GM10248 (cell line): Measurements from ENCODE around the gene SEZ6L.

Source experiments
- CTCF ChIA-PET: fragments of 300-600 bp; sonication (Branson Sonifier 250); formaldehyde crosslinking; extraction: SDS; loops from one replicate; lab custom pipeline; 2021; ENCODE audit warnings: antibody characterized with exemption; lab: Yijun Ruan, JAX
- POLR2A ChIA-PET: fragments of 350-650 bp; sonication (Branson Sonifier 250); formaldehyde crosslinking; extraction: SDS; loops from one replicate; lab custom pipeline; 2020; ENCODE audit warnings: antibody characterized with exemption; lab: Yijun Ruan, JAX
- DNase-seq: peaks from one replicate; pipeline ENCODE4 v3.0.0; 2012; ENCODE audit errors: extremely low spot score
- TF ChIP-seq, protein P1 (sequence below): IDR thresholded peaks from 2 replicates; pipeline ENCODE4 v1.5.1; 2012; ENCODE audit warnings: mild to moderate bottlenecking, low read depth; ENCODE audit errors: extremely low read depth, missing control alignments, control extremely low read depth

SEZ6L gene

DNA sequence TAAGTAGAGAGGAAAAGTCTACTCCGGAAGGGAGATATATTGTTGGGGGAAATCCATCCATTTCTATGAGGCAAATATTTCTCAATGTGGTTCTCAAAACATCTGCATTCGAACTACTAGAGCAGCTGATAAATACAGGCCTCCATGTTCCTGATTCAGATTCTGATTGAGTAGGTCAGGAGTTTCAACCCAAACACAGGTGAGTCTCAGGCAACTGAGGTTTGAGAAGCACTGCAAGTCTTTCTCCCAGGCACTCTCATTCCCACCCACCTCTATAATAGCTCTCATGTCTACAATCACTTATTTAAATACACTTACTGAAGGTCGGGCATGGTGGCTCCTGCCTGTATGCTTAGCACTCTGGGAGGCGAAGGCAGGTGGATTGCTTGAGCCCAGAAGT lies 245.1 kb downstream of the SEZ6L start:
- POLR2A ChIA-PET = no interaction called here
- DNase-seq = no peak
- TF ChIP-seq, protein P1, sequence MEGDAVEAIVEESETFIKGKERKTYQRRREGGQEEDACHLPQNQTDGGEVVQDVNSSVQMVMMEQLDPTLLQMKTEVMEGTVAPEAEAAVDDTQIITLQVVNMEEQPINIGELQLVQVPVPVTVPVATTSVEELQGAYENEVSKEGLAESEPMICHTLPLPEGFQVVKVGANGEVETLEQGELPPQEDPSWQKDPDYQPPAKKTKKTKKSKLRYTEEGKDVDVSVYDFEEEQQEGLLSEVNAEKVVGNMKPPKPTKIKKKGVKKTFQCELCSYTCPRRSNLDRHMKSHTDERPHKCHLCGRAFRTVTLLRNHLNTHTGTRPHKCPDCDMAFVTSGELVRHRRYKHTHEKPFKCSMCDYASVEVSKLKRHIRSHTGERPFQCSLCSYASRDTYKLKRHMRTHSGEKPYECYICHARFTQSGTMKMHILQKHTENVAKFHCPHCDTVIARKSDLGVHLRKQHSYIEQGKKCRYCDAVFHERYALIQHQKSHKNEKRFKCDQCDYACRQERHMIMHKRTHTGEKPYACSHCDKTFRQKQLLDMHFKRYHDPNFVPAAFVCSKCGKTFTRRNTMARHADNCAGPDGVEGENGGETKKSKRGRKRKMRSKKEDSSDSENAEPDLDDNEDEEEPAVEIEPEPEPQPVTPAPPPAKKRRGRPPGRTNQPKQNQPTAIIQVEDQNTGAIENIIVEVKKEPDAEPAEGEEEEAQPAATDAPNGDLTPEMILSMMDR = no peak
- CTCF ChIA-PET = interaction anchor here (1.2 kb wide), 1 partner anchor 9 kb away, joined by 3 read pairs; no protein-coding TSS in a partner anchor

DNA sequence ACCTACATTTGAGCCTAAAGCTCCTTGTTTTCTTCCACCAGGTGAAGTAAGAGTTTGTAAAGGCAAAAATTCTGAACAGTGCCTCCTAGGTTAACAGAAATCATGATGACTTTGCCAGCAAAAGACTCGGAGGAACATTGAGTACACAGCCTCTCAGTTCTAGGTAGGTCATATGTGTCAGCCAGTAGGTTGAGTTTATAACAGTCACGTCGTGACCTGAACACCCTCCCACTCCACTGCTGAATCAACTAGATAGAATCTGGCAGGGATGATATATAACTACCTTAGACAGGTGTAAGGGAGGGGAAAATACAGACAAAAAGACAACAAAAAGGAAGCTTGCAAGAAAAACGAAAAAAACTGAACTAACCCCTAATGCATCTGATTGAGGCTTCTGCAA lies 247.0 kb downstream of the SEZ6L start:
- CTCF ChIA-PET = interaction anchor here (1.0 to 1.2 kb wide), 2 partner anchors 11 to 19 kb away, joined by 3 to 4 read pairs; no protein-coding TSS in a partner anchor
- POLR2A ChIA-PET = no interaction called here
- TF ChIP-seq, protein P1 = no peak
- no peak for DNase-seq

DNA sequence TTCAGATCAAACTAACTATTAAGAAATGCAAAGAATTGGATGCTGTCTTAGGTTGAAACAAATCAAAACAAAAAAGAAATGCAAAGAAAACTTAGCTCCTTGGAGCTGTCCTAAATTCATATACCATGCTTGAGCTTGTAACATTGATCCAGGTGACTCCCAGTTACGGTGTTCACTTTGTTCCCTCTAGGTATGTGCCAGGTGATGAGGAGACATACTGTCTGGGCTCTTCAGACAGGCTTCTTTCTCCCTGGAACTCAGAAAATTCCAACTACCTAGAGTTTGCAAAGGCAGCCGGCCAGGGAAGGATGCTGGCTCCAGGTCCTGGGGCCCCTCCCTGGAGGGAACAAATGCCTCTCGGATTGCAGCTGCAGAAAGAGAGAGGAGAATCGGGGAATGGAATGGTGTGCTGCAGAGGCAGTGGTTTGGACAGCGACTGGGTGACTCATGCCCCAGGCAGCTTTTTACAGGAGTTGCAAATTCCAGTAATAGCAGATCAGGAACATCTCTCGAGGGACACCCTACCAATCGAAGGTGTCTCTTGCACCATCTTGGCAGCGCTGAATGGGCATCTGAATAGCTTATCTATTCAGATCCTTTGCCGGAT lies 247.5 kb downstream of the SEZ6L start:
- CTCF ChIA-PET = interaction anchor here (1.0 to 1.2 kb wide), 2 partner anchors 12 to 19 kb away, joined by 3 to 4 read pairs; no protein-coding TSS in a partner anchor
- POLR2A ChIA-PET = no interaction called here
- no peak for DNase-seq
- TF ChIP-seq, protein P1 = no peak

DNA sequence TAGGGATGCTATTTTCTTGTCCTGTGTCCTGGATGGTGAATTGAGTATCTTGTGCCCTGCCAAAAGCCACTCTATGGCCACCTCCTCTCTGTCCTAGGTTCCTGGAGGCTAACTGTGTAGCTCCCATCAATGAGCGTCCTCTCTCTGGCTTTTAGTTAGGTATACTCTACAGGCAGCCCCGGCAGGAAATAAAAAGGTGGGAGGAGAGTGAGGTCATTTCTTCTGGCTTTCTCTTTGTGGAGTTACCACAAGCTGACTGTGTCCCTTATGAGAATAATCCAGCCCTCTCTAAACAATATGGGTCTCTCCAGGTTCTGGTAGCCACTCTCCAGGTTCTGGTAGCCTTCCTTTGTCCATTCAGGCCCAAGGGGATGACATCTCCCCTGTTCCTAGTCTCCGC lies 248.1 kb downstream of the SEZ6L start:
- ChIA-PET POLR2A (no interaction called here), CTCF (no interaction called here)
- DNase-seq = no peak
- TF ChIP-seq, protein P1 = no peak

DNA sequence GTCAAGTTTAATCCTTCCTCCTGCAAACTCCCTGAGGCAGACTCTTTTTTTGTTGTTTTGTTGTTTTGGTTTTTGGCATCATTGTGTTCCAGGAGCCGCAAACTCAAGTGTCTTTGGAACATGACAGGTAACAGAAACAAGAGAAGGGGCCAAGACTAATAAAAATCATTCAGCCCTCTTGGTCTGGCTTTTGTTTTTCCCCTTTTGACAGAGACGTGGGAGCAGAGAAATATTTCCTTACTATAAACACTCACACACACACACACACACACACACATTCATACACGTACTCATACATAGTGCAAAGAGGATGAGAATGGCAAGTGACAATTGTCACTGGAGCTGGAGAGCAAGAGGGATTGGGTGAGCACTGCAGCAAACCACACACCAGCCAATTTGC lies 249.4 kb downstream of the SEZ6L start:
- ChIA-PET POLR2A (no interaction called here), CTCF (interaction anchor here (2.2 kb wide), 1 partner anchor 8 kb away, joined by 7 read pairs; no protein-coding TSS in a partner anchor)
- no peak for DNase-seq
- TF ChIP-seq, protein P1 = no peak

DNA sequence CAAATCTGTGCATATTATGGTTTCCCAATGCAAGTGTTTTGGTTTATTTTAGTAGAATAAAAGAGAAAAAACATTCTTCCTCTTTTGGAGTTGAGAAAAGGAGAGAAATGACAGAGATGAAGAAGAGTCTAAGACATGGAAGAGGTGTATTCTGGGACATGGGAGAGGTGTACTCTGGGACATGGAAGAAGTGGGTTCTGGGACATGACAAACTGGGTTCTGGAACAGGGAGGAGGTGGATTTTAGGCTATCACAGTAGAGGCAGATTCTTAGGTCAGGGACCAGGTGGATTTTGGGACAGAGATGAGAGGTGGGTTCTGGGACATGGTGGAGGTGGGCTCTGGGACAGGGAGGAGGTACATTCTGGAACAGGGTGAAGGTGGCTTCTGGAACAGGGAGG lies 257.7 kb downstream of the SEZ6L start:
- ChIA-PET CTCF (no interaction called here), POLR2A (no interaction called here)
- DNase-seq = no peak
- TF ChIP-seq, protein P1 = no peak
